GM23338 (cell line): ENCODE data around the gene KIAA0513.

ENCODE experiments used
- CREB1 ChIP-seq: fragments of 250-450 bp; sonication (Bioruptor Pico); IDR thresholded peaks from 2 replicates; pipeline ENCODE4 v1.5.0; 2020; ENCODE audit warnings: low read depth, mild to moderate bottlenecking, moderate library complexity
- CTCF ChIP-seq, 2 experiments: fragments of 200-600 bp in 1 of 2; sonication (generic) in 1 of 2; conservative IDR thresholded peaks; 2 replicates each; pipeline versions ENCODE4 v1.5.1 to v1.6.1; 2016 to 2017; ENCODE audit warnings: antibody characterized with exemption in 2 of 2, low read depth in 2 of 2, mild to moderate bottlenecking in 2 of 2, moderate library complexity in 1 of 2
- EZH2 ChIP-seq: fragments of 200-600 bp; sonication (generic); IDR thresholded peaks from one replicate; pipeline ENCODE4 v1.8.0; 2017; ENCODE audit warnings: antibody characterized with exemption, mild to moderate bottlenecking, low read depth; ENCODE audit not compliant: unreplicated experiment
- JUNB ChIP-seq: IDR thresholded peaks from one replicate; pipeline ENCODE4 v1.6.1; 2016; ENCODE audit warnings: antibody characterized with exemption; ENCODE audit not compliant: unreplicated experiment
- POLR2AphosphoS5 ChIP-seq: IDR thresholded peaks from 2 replicates; pipeline ENCODE4 v1.6.1; 2016; ENCODE audit warnings: antibody characterized with exemption, low read depth
- REST ChIP-seq: IDR thresholded peaks from one replicate; pipeline ENCODE4 v1.6.1; 2018; ENCODE audit warnings: antibody characterized with exemption; ENCODE audit not compliant: unreplicated experiment
- ZNF331 ChIP-seq: fragments of 250-450 bp; sonication (Bioruptor Pico); IDR thresholded peaks from 2 replicates; pipeline ENCODE4 v1.5.0; 2020; ENCODE audit warnings: low read depth, mild to moderate bottlenecking, moderate library complexity

GRCh38 chr16:85123891-85124635 lies 96.5 kb downstream of the KIAA0513 start:
- TF ChIP-seq CTCF (conservative IDR thresholded peaks at IDR 0.05; ENCODE audit: low read depth in 2 of 2) (no peak), ZNF331 (CRISPR knock-in tag) (no peak), EZH2 (no peak), POLR2AphosphoS5 (no peak), REST (no peak), CREB1 (no peak), JUNB (no peak)
